ENCODE data around the gene ADCY10.
"Not testable (repeated sequence)": the region's sequence is repeated elsewhere in the genome, so short reads cannot be mapped to it uniquely, and the experiment has no call there.

ADCY10 gene

GRCh38 chr1:167808104-167808503, 105.8 kb downstream of the ADCY10 start:
- TF ChIP-seq CSDC2 (CRISPR knock-in tag; IDR thresholded peaks at IDR 0.05) (no peak), PPARA (CRISPR knock-in tag; IDR thresholded peaks at IDR 0.05; ENCODE audit: borderline replicate concordance) (no peak), BACH2 (CRISPR knock-in tag; IDR thresholded peaks at IDR 0.05; ENCODE audit: borderline replicate concordance) (no peak), TSHZ2 (CRISPR knock-in tag; IDR thresholded peaks at IDR 0.05) (no peak), ZC3H10 (CRISPR knock-in tag; IDR thresholded peaks at IDR 0.05) (no peak), GLIS3 (CRISPR knock-in tag; IDR thresholded peaks at IDR 0.05) (no peak), TOX (CRISPR knock-in tag; IDR thresholded peaks at IDR 0.05; ENCODE audit: borderline replicate concordance) (no peak), ARNTL (CRISPR knock-in tag; IDR thresholded peaks at IDR 0.05; ENCODE audit: borderline replicate concordance, low read depth) (no peak), ZFP30 (CRISPR knock-in tag; IDR thresholded peaks at IDR 0.05) (no peak), PATZ1 (CRISPR knock-in tag; IDR thresholded peaks at IDR 0.05; ENCODE audit: borderline replicate concordance) (no peak), ZFP3 (CRISPR knock-in tag; IDR thresholded peaks at IDR 0.05) (no peak), CSRNP3 (CRISPR knock-in tag; IDR thresholded peaks at IDR 0.05) (no peak), SNAI2 (CRISPR knock-in tag; IDR thresholded peaks at IDR 0.05) (no peak)
- ATAC-seq = no peak

DNA sequence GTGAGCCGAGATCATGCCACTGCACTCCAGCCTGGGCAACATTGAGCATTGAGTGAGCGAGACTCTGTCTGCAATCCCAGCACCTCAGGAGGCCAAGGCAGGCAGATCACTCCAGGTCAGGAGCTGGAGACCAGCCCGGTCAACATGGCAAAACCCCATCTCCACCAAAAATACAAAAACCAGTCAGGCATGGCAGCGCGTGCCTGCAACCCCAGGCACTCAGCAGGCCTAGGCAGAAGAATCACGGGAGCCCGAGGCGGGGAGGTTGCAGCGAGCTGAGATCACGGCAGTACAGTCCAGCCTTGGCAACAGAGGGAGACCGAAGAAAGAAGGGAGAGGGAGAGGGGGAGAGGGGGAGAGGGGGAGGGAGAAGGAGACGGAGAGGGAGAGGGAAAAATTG, 107.3 kb downstream of the ADCY10 start:
- not testable (repeated sequence) for ATAC-seq

GRCh38 chr1:167806235-167806634, 107.7 kb downstream of the ADCY10 start:
- not testable (repeated sequence) for ATAC-seq

DNA sequence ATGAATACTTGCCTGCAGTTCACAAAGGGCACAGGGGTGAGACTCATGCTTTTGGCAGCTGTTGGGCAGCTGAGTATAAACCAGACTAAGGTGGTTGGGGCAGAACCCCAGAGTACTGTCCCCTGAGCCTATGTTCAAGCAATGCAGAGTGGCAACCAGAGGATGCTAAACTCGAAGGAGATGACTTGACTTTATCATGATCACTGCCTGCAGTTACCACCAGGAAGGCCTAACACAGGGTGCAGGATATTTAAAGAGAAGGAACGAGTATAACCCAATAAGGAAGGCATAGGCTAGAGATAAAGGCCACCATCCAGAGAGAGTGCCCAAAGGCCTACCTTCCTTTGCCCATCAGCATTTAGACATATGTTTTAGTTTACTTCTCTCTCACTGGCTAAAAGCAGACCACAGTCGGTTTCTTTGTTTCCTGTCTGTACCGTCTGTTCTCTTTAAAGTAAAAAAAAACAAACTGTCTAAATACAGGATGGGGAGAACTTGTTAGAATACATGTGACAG, 108.8 kb downstream of the ADCY10 start:
- no peak for TF ChIP-seq RARB (CRISPR knock-in tag; IDR thresholded peaks at IDR 0.05)
- no peak for TF ChIP-seq ZC3H10 (CRISPR knock-in tag; IDR thresholded peaks at IDR 0.05)
- no peak for TF ChIP-seq CREB5 (CRISPR knock-in tag; IDR thresholded peaks at IDR 0.05; ENCODE audit: low read depth)
- TF ChIP-seq TOX (CRISPR knock-in tag; IDR thresholded peaks at IDR 0.05; ENCODE audit: borderline replicate concordance) = no peak
- no peak for TF ChIP-seq OSR1 (CRISPR knock-in tag; IDR thresholded peaks at IDR 0.05)
- no peak for TF ChIP-seq ZNF8 (CRISPR knock-in tag; IDR thresholded peaks at IDR 0.05)
- TF ChIP-seq ZNF70 (CRISPR knock-in tag; IDR thresholded peaks at IDR 0.05) = no peak
- TF ChIP-seq ZFP30 (CRISPR knock-in tag; IDR thresholded peaks at IDR 0.05) = no peak
- TF ChIP-seq CSRNP3 (CRISPR knock-in tag; IDR thresholded peaks at IDR 0.05) = no peak
- no peak for TF ChIP-seq SNAI2 (CRISPR knock-in tag; IDR thresholded peaks at IDR 0.05)
- TF ChIP-seq, protein P1, sequence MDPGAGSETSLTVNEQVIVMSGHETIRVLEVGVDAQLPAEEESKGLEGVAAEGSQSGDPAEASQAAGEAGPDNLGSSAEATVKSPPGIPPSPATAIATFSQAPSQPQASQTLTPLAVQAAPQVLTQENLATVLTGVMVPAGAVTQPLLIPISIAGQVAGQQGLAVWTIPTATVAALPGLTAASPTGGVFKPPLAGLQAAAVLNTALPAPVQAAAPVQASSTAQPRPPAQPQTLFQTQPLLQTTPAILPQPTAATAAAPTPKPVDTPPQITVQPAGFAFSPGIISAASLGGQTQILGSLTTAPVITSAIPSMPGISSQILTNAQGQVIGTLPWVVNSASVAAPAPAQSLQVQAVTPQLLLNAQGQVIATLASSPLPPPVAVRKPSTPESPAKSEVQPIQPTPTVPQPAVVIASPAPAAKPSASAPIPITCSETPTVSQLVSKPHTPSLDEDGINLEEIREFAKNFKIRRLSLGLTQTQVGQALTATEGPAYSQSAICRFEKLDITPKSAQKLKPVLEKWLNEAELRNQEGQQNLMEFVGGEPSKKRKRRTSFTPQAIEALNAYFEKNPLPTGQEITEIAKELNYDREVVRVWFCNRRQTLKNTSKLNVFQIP (CRISPR knock-in tag; IDR thresholded peaks at IDR 0.05; ENCODE audit: borderline replicate concordance, low read depth) = no peak
- no peak for TF ChIP-seq CSDC2 (CRISPR knock-in tag; IDR thresholded peaks at IDR 0.05)
- TF ChIP-seq ZNF565 (CRISPR knock-in tag; conservative IDR thresholded peaks at IDR 0.05; ENCODE audit: low read depth) = no peak
- ATAC-seq = no peak; the same call in 1 of the 3 replicates

Measured in SK-N-SH treated with all-trans-retinoic acid at 6 μM for 48 hours (cell line).